Erythroblast (primary cell): Measurements from ENCODE around the gene SYAP1.
"Not testable (repeated sequence)": the region's sequence is repeated elsewhere in the genome, so short reads cannot be mapped to it uniquely, and the experiment has no call there.

Source experiments
- GATA1 ChIP-seq: IDR thresholded peaks from 2 replicates; pipeline ENCODE4 v1.6.1; 2011; ENCODE audit warnings: low read depth, mild to moderate bottlenecking, control low read depth, low read length, moderate library complexity
- POLR2A ChIP-seq: IDR thresholded peaks from 2 replicates; pipeline ENCODE4 v1.6.1; 2011; ENCODE audit warnings: mild to moderate bottlenecking, low read length

DNA sequence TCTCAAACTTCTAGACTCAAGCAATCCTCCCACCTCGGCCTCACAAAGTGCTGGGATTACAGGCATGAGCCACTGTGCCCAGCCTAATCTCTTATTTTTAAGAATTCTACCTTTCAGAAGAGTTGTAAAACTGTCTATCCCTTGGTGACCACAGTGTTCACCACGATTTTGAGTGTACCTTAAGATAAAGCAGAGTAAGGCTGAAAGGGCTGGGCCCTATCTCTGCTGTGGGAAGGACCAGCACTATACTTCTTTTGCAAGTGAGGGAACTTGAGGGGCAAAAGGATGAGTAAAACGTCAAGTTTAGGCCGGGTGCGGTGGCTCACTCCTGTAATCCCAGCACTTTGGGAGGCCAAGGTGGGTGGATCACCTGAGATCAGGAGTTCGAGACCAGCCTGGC, 3.0 kb upstream of the SYAP1 start:
- not testable (repeated sequence) for TF ChIP-seq POLR2A, GATA1
